Loucy (cell line): ENCODE results near the gene PDE10A.

ENCODE experiments used
- H2AFZ ChIP-seq: fragments of 200-600 bp; sonication (generic); 2 replicates; pipeline ENCODE4 v1.6.0; 2016; ENCODE audit warnings: antibody characterized with exemption, mild to moderate bottlenecking, low read length, moderate library complexity
- H3F3A ChIP-seq: fragments of 200-600 bp; 2 replicates; pipeline ENCODE4 v1.6.0; 2016; ENCODE audit warnings: antibody characterized with exemption, low read depth, mild to moderate bottlenecking
- H3K27me3 ChIP-seq: fragments of 200-600 bp; sonication (generic); 2 replicates; pipeline ENCODE4 v1.6.1; 2014; ENCODE audit warnings: low read length, mild to moderate bottlenecking; ENCODE audit not compliant: insufficient read depth, poor library complexity, severe bottlenecking
- H3K36me3 ChIP-seq: fragments of 200-600 bp; sonication (generic); 2 replicates; pipeline ENCODE4 v1.6.1; 2016; ENCODE audit warnings: low read length; ENCODE audit not compliant: insufficient read depth
- H3K4me1 ChIP-seq: fragments of 200-600 bp; sonication (generic); 2 replicates; pipeline ENCODE4 v1.5.1; 2014; ENCODE audit warnings: low read length, mild to moderate bottlenecking; ENCODE audit not compliant: insufficient read depth, poor library complexity, severe bottlenecking
- H3K4me2 ChIP-seq: fragments of 200-600 bp; sonication (generic); 2 replicates; pipeline ENCODE4 v1.6.0; 2014; ENCODE audit warnings: antibody characterized with exemption, low read length, low read depth, mild to moderate bottlenecking; ENCODE audit not compliant: poor library complexity, severe bottlenecking
- H3K4me3 ChIP-seq: fragments of 200-600 bp; sonication (generic); 2 replicates; pipeline ENCODE4 v1.5.1; 2014; ENCODE audit warnings: low read length, mild to moderate bottlenecking, mixed read lengths; ENCODE audit not compliant: poor library complexity, severe bottlenecking
- H3K79me2 ChIP-seq: fragments of 200-600 bp; sonication (generic); 2 replicates; pipeline ENCODE4 v1.6.1; 2014; ENCODE audit warnings: low read length; ENCODE audit not compliant: insufficient read depth
- H3K9ac ChIP-seq: fragments of 200-600 bp; sonication (generic); 2 replicates; pipeline ENCODE4 v1.6.0; 2014; ENCODE audit warnings: mild to moderate bottlenecking, low read depth, low read length, moderate library complexity; ENCODE audit not compliant: poor library complexity, severe bottlenecking
- H3K9me2 ChIP-seq: fragments of 200-600 bp; sonication (generic); replicated peaks from 2 replicates; pipeline ENCODE4 v1.6.1; 2016; ENCODE audit warnings: low read depth, low read length, mixed read lengths
- H3K9me3 ChIP-seq: fragments of 200-600 bp; sonication (generic); 2 replicates; pipeline ENCODE4 v1.6.1; 2014; ENCODE audit warnings: mild to moderate bottlenecking, antibody characterized with exemption, low read length, low read depth; ENCODE audit not compliant: insufficient read depth
- H4K20me1 ChIP-seq: fragments of 200-600 bp; sonication (generic); 2 replicates; pipeline ENCODE4 v1.6.0; 2014; ENCODE audit warnings: antibody characterized with exemption, low read length, mild to moderate bottlenecking; ENCODE audit not compliant: insufficient read depth, poor library complexity, severe bottlenecking
- CTCF ChIP-seq: fragments of 200-600 bp; sonication (generic); conservative IDR thresholded peaks from 2 replicates; pipeline ENCODE4 v1.5.1; 2014; ENCODE audit warnings: mild to moderate bottlenecking, antibody characterized with exemption, low read length
- EZH2phosphoT487 ChIP-seq: fragments of 200-600 bp; IDR thresholded peaks from 2 replicates; pipeline ENCODE4 v1.6.1; 2018; ENCODE audit warnings: antibody characterized with exemption, mild to moderate bottlenecking, moderate library complexity, borderline replicate concordance

PDE10A gene

GRCh38 chr6:165605901-165606739 is 56.9 kb downstream of the PDE10A start:
- Histone ChIP-seq H3K4me3 (no peak overlapping the region), H4K20me1 (no peaks in the 10 kb centered on the region), H3K4me2 (no peak overlapping the region), H3K9me3 (no peaks in the 10 kb centered on the region), H3K4me1 (no peaks in the 10 kb centered on the region), H3K27me3 (no peaks in the 10 kb centered on the region), H3K36me3 (no peaks in the 10 kb centered on the region), H3K9me2 (no peaks in the 10 kb centered on the region), H3F3A (no peaks in the 10 kb centered on the region), H3K79me2 (no peaks in the 10 kb centered on the region), H2AFZ (no peak overlapping the region), H3K9ac (no peak overlapping the region)
- TF ChIP-seq EZH2phosphoT487 (no peak), CTCF (no peak)

GRCh38 chr6:165605182-165605875 is 57.7 kb downstream of the PDE10A start:
- TF ChIP-seq EZH2phosphoT487 (no peak), CTCF (no peak)
- Histone ChIP-seq H3K4me1 (no peaks in the 10 kb centered on the region), H4K20me1 (no peaks in the 10 kb centered on the region), H3K9me3 (no peaks in the 10 kb centered on the region), H3F3A (no peaks in the 10 kb centered on the region), H3K9ac (no peak overlapping the region), H3K4me3 (no peak overlapping the region), H3K4me2 (no peak overlapping the region), H3K79me2 (no peaks in the 10 kb centered on the region), H3K9me2 (no peaks in the 10 kb centered on the region), H2AFZ (no peak overlapping the region), H3K27me3 (no peaks in the 10 kb centered on the region), H3K36me3 (no peaks in the 10 kb centered on the region)

GRCh38 chr6:165602291-165602690 is 60.8 kb downstream of the PDE10A start:
- 0 out of 2 replicates have a peak, but pooled peaks cover 3% of the 10 kb centered on the region for H3K9me3 ChIP-seq
- H3K9ac ChIP-seq: no peak overlapping the region
- no peaks in the 10 kb centered on the region for H3K4me1 ChIP-seq
- H3K4me3 ChIP-seq: no peak overlapping the region
- H3K36me3 ChIP-seq: no peaks in the 10 kb centered on the region
- H3K79me2 ChIP-seq: no peaks in the 10 kb centered on the region
- H4K20me1 ChIP-seq: no peaks in the 10 kb centered on the region
- H3K27me3 ChIP-seq: no peaks in the 10 kb centered on the region
- no peak for TF ChIP-seq EZH2phosphoT487
- TF ChIP-seq CTCF: no peak
- H2AFZ ChIP-seq: no peak overlapping the region
- no peak overlapping the region for H3K4me2 ChIP-seq
- no peaks in the 10 kb centered on the region for H3K9me2 ChIP-seq
- no peaks in the 10 kb centered on the region for H3F3A ChIP-seq
